GM12872 (cell line): Measurements from ENCODE around the gene SLX4.

Source experiments
- TF ChIP-seq, protein P1 (sequence below): IDR thresholded peaks from 3 replicates; pipeline ENCODE4 v1.5.1; 2011; ENCODE audit warnings: low read depth, mild to moderate bottlenecking, low read length, moderate library complexity; ENCODE audit not compliant: insufficient read depth

SLX4 gene

DNA sequence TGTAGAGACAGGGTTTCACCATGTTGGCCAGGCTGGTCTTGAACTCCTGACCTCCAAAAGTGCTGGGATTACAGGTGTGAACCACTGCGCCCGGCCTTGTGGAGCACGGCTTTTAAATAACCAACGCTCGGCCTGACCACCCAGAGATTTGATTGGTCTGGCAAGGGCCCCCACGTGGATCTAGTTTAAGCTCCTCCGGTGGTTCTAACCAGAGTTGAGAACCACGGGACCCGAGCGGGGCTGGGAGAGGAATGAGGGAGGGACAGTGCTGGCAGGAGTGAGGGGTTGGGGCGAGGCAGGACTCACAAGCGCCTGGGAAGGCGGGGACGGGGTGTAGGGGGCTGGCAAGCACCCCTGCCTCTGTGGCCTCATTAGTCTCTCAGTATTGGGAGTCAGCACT is 37.2 kb downstream of the SLX4 start:
- TF ChIP-seq, protein P1, sequence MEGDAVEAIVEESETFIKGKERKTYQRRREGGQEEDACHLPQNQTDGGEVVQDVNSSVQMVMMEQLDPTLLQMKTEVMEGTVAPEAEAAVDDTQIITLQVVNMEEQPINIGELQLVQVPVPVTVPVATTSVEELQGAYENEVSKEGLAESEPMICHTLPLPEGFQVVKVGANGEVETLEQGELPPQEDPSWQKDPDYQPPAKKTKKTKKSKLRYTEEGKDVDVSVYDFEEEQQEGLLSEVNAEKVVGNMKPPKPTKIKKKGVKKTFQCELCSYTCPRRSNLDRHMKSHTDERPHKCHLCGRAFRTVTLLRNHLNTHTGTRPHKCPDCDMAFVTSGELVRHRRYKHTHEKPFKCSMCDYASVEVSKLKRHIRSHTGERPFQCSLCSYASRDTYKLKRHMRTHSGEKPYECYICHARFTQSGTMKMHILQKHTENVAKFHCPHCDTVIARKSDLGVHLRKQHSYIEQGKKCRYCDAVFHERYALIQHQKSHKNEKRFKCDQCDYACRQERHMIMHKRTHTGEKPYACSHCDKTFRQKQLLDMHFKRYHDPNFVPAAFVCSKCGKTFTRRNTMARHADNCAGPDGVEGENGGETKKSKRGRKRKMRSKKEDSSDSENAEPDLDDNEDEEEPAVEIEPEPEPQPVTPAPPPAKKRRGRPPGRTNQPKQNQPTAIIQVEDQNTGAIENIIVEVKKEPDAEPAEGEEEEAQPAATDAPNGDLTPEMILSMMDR = no peak

DNA sequence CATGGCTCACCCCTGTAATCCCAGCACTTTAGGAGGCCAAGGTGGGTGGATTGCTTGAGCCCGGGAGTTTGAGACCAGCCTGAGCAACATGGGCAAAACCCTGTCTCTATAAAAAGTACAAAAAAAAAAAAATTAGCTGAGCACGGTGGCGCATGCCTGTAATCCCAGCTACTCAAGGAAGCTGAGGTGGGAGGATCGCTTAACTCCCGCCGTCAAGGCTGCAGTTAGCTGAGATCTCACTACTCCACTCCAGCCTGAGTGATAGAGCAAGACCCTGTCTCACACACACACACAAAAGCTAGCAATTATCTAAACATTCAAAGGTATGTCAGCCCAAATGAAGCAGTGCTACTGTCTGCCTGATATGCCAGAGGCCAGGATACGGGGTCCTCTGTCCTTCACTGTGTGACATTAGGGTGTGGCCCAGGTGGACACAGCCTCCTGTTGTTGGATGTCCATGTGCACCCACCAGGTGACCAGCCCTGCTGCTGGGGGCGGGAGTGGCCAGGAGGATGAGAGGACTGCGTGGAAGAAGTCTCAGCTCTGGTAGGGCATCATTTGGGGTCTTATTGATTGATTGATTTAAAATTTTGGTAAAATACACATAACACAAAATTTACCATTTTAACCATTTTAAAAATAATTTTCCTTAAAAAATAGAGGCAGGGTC is 38.1 kb downstream of the SLX4 start:
- TF ChIP-seq, protein P1 = no peak

DNA sequence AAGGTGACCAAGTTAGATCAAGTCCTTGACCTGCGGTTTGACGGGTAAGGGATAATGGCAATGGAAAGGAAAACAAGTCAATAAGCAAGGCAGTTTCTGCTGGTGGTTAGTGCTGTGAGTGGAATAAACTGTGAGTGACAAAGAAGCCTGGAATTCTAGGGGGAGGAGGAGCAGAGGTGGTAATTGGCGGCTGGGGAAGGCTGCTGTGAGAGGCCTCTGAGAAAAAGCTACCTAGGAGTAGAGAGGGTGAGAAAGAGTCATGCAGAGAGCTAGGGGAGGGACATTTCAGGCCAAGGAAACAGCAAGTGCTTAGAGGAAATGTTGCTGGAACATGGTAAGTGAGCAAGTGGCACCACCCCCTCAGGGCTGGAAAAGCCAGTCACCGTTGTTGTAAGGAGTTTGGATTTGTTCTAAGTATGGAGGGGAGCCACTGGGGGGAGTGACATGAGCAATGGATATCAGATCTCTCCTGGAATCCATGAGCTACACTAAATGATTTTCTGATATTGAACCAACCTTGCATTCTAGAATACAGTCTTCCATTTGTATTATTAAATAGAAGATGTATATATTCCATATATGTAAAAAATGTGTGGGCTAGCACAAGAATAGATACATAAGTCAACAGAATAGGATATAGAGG is 40.9 kb downstream of the SLX4 start:
- TF ChIP-seq, protein P1 = no peak

DNA sequence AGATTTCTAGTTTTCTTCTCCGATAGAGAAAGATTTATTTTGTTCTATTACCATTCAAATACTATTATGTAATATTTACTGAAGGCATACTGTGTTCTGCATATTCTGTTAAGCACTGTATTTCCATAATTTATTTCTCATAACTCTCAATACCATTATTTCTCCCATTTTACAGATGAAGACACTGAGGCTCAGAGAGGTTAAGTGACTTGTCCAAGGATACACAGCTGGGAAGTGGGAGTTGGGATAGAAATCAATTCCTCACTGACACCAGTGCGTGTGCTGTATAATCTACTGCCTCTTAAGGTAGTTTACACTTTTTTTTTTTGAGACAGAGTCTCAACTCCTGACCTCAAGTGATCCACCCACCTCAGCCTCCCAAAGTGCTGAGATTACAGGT is 41.6 kb downstream of the SLX4 start:
- TF ChIP-seq, protein P1 = no peak

DNA sequence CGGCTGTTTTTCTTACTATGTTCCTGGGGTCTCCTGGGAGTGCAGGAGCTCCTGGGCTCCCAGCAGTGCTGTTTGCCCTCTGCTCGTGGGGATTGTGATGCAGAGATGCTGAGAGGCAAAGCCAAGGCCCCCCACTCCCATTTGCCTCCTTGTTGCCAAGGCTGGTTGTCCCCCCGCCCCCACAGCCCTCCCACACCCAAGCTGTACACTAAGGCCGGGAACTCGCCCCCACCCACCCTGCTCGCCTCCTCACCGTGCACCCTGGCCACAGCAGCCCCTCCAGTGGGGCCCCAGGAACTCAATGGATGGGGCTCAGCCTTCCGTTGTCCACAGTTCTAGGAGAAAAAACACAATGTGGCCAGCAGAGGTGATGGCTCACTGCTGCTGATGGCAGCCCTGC is 44.4 kb downstream of the SLX4 start:
- TF ChIP-seq, protein P1 = no peak

DNA sequence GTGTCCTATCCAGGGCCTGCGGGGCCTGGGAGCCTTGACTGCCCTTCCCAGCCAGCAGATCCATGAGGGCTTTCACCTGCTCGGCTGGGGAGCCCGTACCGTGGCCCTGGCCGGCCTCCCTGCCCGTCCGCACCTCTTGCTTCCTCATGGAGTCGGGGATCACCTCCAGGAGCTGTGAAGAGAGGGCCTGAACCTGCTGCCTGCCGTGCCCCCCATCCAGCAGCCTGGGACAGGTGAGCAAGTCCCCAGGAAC is 46.6 kb downstream of the SLX4 start:
- TF ChIP-seq, protein P1 = no peak

DNA sequence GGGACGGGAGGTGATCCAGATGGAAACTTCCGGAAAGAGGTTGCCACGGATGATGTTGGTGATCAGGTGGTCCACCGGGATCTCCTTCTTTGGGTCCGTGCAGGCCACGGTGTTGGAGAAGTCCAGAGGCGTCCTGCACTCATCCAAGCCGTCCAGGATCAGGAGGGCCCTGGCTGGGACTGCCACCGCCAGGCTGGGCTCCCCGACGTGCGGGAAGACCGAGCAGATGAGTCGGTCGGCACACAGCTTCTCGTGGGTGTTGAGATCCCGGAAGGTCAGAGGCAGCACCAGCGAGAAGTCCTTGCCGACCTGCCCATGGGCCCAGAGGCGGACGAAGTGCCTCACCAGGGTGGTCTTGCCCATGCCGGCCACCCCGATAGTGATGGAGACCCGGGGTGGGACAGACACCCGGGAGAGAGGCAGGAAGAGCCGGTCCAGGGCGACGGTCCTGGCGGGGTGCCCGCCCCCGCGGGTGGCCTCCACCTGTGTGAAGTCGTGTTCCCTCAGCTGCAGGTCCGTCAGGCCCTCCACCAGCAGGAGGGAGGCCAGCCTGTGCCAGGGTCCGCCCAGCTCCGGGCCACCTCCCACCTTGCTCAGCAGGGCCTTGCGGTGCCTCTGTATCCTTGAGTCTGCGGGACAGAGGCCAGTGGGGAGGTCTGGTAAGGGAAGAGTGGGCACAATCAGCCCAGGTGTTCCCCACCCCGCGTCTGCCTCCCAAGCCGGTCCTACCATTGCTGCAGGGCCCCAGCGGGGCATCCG is 47.1 kb downstream of the SLX4 start:
- TF ChIP-seq, protein P1 = no peak
